Colonic mucosa (tissue), 4 donors: ENCODE measurements around the gene EYS. TPM values are rescaled to one million over a fixed set of nuclear protein-coding genes. Genes with fewer than 3 reads are reported as not detected.

Experiments used
- DNase-seq: peaks from one replicate; pipeline ENCODE4 v3.0.0-alpha.2; 2020
- H3K27ac ChIP-seq: fragments of 200-600 bp; one replicate; pipeline ENCODE4 v1.8.0; 2021
- H3K27me3 ChIP-seq: fragments of 200-600 bp; one replicate; pipeline ENCODE4 v1.8.0; 2021
- H3K36me3 ChIP-seq: fragments of 200-600 bp; one replicate; pipeline ENCODE4 v1.8.0; 2021
- H3K4me1 ChIP-seq: fragments of 200-600 bp; one replicate; pipeline ENCODE4 v1.8.0; 2021; ENCODE audit warnings: mild to moderate bottlenecking
- H3K4me3 ChIP-seq: fragments of 200-600 bp; one replicate; pipeline ENCODE4 v1.8.0; 2021
- H3K9ac ChIP-seq, 2 donors: one replicate each; pipeline ENCODE4 v1.7.0; 2013; ENCODE audit warnings: control low read depth in 2 of 2, low read depth in 2 of 2, low read length in 2 of 2
- H3K9me3 ChIP-seq: fragments of 200-600 bp; one replicate; pipeline ENCODE4 v1.8.0; 2021
- CTCF ChIP-seq: fragments of 200-600 bp; IDR thresholded peaks from one replicate; pipeline ENCODE4 v1.8.0; 2022; ENCODE audit warnings: antibody characterized with exemption, mild to moderate bottlenecking
- intact Hi-C: fragments of 100-400 bp; cut with DNase I; formaldehyde crosslinking; loops from one replicate; pipeline ENCODE4 v1.14.1; 2022
- total RNA-seq, 2 donors: library from RNA; stranded (reverse); fragmentation: NEBNext Ultra II Directional in 1 of 2; extraction: Animal tissue kit (Norgen Biotek cat#: 25700) in 1 of 2; gene quantifications; one replicate each; pipeline ENCODE4 v1.2.1, GENCODE V29; 2021
- donor health status: healthy.
- donor health status: DM: no; HTN: no; CAD: no.
- donor health status: DM: no; HTN: no; CAD: no.

EYS gene
- total RNA-seq, 2 donors from 2014 or later = 0.64 to 0.82 TPM

- Histone ChIP-seq H3K36me3 (no peaks in the 10 kb centered on the region), H3K9ac (no peak overlapping the region), H3K9me3 (no peaks in the 10 kb centered on the region), H3K4me1 (no peaks in the 10 kb centered on the region), H3K4me3 (no peak overlapping the region), H3K27ac (no peak overlapping the region), H3K27me3 (no peaks in the 10 kb centered on the region)
- intact Hi-C loops = no loop called here
- DNase-seq = no peak
- TF ChIP-seq CTCF = no peak
Observed at GRCh38 chr6:64817525-64817924, 889.5 kb downstream of the EYS start.

- no peak overlapping the region for H3K27ac ChIP-seq
- no peak overlapping the region for H3K9ac ChIP-seq
- H3K36me3 ChIP-seq = no peaks in the 10 kb centered on the region
- intact Hi-C loops = no loop called here
- H3K9me3 ChIP-seq = no peaks in the 10 kb centered on the region
- TF ChIP-seq CTCF = no peak
- no peaks in the 10 kb centered on the region for H3K4me1 ChIP-seq
- H3K4me3 ChIP-seq = no peak overlapping the region
- no peaks in the 10 kb centered on the region for H3K27me3 ChIP-seq
- no peak for DNase-seq
Observed at GRCh38 chr6:64815718-64816117, 891.3 kb downstream of the EYS start.

GRCh38 chr6:64812138-64812537 is 894.9 kb downstream of the EYS start:
- no peaks in the 10 kb centered on the region for H3K9me3 ChIP-seq
- DNase-seq = no peak
- H3K27ac ChIP-seq = no peak overlapping the region
- H3K27me3 ChIP-seq = no peaks in the 10 kb centered on the region
- no peak overlapping the region for H3K9ac ChIP-seq
- H3K4me3 ChIP-seq = no peak overlapping the region
- H3K36me3 ChIP-seq = no peaks in the 10 kb centered on the region
- intact Hi-C loops = no loop called here
- no peak for TF ChIP-seq CTCF
- H3K4me1 ChIP-seq = no peaks in the 10 kb centered on the region

GRCh38 chr6:64811119-64811518 is 895.9 kb downstream of the EYS start:
- Histone ChIP-seq H3K36me3 (no peaks in the 10 kb centered on the region), H3K27ac (no peak overlapping the region), H3K4me1 (no peaks in the 10 kb centered on the region), H3K9ac (no peak overlapping the region), H3K27me3 (no peaks in the 10 kb centered on the region), H3K9me3 (no peaks in the 10 kb centered on the region), H3K4me3 (no peak overlapping the region)
- no peak for DNase-seq
- intact Hi-C loops = no loop called here
- no peak for TF ChIP-seq CTCF

GRCh38 chr6:64807785-64808184 is 899.2 kb downstream of the EYS start:
- Histone ChIP-seq H3K36me3 (no peaks in the 10 kb centered on the region), H3K27ac (no peak overlapping the region), H3K9ac (no peak overlapping the region), H3K4me1 (no peaks in the 10 kb centered on the region), H3K4me3 (no peak overlapping the region), H3K27me3 (no peaks in the 10 kb centered on the region), H3K9me3 (no peaks in the 10 kb centered on the region)
- intact Hi-C loops = no loop called here
- TF ChIP-seq CTCF = no peak
- DNase-seq = no peak
